NCI-H446 treated with DMSO at 0.1 percent for 48 hours (cell line): ENCODE measurements around the gene CDKN2A.

Experiments
- DNase-seq: peaks from one replicate; lab custom pipeline; 2025; lab: John Stamatoyannopoulos, UW

The CDKN2A gene

DNA sequence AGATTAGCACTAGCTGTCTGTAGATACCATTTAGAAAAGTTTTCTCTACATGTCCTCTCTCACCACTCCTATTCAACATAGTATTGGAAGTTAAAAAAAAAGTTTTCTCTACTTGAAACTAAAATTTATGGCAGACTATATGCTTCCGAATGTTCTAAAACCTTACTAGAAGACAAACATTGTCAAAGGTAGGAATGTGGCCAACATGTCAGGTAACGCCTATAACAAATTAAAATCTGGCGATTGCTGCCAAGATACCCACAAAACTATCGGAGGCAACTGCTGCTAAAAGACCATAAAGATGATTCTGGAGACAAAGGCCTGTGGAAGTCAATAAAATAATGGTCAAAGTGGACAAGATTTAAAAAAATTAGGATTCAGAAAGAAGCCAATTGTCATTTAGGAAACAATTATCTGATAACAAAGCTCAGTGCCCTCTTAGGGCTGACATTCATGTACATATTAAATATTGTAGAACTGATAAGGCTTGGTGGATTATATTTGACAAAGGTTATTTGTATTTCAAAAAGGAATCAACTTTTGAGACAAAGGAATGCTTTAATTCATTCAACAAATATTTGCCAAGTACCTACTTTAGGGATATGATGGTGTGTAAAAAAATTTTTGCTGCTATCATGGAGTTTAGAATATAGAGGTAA lies 52.7 kb downstream of the CDKN2A start:
- no peak for DNase-seq

DNA sequence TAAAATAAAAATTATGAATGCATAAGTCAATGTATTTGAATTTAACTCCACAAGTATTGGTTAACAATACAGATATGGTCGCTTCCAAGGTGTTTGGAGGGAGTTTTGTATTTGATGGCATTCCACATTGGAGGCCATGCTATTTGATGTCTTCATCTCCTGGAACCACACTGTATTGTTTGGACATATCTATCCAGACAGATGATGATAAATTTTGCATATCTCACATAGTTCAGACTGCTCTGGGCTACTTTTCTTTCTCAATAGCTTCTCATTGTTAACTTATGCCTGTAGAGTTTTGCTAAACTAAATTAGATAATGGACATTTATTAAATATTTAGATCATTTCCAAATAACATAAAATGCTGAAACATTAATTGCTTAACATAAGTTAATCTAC lies 58.0 kb downstream of the CDKN2A start:
- DNase-seq: no peak

DNA sequence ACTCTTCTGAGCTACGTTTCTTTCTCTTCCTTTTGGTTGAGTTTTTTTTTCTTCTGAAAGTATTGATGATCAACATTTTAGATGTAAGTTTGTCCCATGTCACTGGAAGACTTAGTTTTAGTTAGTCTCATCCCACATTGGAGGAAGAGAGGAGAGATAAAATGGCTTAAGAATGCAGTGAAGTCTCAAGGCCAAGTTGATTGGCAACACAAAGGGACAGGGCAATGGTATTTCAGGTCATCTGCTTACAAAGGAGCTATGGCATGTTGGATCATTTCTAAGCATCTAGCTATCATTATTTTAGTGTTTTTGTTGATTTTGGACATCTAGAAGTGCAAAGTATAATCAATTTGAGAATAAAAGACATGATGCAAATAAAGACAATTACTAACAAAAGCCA lies 58.6 kb downstream of the CDKN2A start:
- no peak for DNase-seq

DNA sequence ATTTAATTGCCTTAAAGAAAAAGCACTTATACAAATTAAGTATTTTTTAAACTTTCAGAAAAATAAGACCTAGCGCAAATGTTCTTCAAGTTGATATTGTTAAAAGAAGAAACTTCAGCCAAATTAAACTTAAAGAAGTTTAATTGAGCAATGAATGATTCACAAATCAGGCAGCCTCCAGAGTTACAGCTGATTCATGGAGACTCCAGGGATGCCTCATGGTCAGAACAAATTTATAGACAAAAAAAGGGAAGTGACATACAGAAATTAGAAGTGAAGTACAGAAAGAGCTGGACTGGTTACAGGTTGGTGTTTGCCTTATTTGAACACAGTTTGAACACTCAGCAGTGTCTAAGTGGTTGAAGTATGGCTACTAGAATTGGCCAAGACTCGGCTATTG lies 60.3 kb downstream of the CDKN2A start:
- no peak for DNase-seq

DNA sequence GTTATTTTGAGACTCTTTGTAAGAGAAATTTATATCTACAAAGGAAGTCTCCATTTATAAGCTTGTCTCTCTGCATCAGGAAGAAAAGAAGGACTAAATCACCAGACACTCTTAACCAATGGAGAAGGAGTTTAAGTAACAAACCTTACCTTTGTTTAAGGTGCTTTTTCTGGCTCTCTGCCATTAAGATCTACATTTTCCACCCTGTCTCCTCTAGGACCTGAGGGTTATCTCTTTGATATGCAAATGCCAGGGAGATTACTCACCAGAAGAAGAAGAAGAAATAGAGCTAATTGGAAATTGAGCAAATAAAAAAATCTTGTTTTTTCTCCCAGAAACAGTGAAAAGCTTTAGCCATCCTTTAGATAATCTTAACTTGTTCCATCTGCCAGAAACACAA lies 60.9 kb downstream of the CDKN2A start:
- DNase-seq: no peak

DNA sequence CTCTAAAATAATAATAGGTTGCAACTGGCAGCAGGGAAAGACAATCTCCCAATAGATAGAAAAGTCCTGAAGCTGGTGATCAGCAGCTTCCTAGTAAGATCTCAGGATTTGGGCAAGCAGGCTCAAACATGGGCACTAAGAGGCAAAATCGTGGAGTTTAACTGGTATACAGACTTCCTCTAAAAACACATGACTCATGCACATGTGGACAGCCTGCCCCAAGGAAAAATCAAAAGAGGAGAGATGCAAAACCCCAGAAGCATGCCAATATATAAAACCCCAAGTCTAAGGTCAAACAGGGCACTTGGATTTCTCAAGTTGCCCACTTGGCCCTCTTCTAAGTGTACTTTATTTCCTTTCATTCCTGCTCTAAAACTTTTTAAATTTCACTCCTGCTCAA lies 62.8 kb downstream of the CDKN2A start:
- no peak for DNase-seq

DNA sequence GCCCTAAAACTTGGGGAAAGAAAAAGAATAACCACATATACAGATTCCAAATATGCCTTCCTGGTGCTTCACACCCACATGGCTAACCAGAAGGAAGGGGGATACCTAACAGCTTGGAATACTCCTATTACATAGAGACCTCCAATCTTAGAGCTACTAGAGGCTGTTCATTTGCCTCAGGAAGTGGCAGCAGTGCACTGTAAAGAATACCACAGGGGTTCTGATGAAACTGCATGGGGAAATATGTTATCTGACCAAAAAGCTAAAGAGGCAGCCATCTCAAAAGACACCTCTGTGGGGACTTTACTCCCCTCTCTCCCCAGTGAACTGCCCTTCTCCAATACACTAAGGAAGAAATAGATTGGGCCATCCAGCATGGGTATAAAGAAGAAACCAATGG lies 66.4 kb downstream of the CDKN2A start:
- no peak for DNase-seq

DNA sequence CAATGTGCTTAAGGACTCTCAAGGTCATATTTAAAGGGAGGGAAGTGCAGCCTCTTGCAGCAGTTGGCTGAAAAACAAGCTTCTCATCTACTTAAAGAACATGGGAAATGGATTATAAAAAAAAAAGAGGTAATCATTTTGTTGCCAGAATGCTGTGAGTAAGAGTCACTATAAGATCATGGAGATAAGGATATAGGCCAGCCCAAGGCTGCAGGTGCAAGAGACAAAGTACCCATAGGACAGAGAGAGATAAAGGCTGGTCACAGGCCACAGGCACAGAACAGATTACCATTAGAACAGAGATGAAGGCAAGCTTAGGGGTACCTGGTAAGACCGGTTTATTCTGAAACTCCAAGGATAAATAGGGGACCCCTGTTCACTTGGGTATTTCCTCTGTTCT lies 70.5 kb downstream of the CDKN2A start:
- DNase-seq: no peak

DNA sequence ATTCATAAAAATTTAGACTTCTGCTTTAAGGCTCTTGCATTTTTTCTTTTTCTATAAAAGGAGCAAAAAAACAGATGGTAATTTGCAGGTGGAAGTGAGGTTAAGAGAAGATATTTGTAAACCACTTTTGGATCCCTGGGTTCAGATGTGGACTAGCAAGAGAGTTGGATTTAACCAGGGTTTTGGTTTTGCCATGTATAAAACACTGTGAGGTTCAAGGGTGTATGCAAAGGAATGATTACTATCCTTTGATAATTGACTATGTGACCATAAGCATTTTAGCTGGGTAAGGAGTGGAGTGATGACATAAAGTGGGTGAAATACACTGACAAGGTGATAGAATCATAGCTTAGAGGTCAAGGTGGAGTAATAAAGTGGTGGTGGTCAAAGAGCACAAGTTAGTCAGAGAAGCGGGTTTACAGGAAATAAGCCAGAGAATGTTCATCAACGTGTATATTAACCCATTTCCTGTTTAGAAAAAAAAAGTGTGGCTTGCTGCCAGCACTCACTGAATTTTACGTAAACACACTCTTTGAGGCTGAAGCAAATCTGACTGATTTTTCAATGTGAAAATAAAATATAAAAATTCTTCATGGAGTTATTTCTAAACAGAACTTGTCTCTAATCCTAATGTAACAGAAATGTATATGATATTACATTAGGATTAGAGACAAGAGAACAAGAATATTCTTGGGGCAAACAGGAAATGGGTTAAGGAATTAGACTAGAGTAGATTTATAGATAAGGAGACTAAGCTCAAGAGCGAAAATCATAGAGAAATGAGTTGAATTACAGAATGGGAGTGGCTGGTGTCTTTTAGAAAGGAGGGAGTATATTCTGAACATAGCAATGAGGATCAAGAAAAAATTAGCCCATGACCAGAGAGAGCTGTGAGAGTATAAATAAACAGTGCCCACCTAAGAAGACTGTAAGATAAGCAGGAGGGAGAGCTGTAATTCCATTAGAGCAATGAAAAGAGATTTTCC lies 74.5 kb downstream of the CDKN2A start:
- DNase-seq: no peak
